Measurements from ENCODE around the gene EIF2A.

Gene EIF2A

GRCh38 chr3:150557725-150558124 lies 11.1 kb downstream of the EIF2A start:
- no peak overlapping the region for H3K4me2 ChIP-seq (ENCODE audit: low read length)
- peaks cover 81% of the 10 kb centered on the region for H3K36me3 ChIP-seq (ENCODE audit: control insufficient read depth, low read length)
- peaks cover 80% of the 10 kb centered on the region for H3K79me2 ChIP-seq (ENCODE audit: control insufficient read depth, low read length)
- H3K4me1 ChIP-seq (ENCODE audit: control insufficient read depth, low read length), result no peaks in the 10 kb centered on the region
- TF ChIP-seq EZH2phosphoT487 (IDR thresholded peaks at IDR 0.05; ENCODE audit: borderline replicate concordance, low read length), result no peak
- TF ChIP-seq CTCF (IDR thresholded peaks at IDR 0.05; ENCODE audit: low read depth, low read length, poor library complexity, severe bottlenecking), result no peak
- no peaks in the 10 kb centered on the region for H4K20me1 ChIP-seq (ENCODE audit: control insufficient read depth, insufficient read depth, low read depth, low read length)
- 0 out of 2 replicates have a peak, but pooled peaks cover 5% of the 10 kb centered on the region for H3F3A ChIP-seq (ENCODE audit: control insufficient read depth, insufficient read depth)
- H3K27ac ChIP-seq (ENCODE audit: low read depth, low read length), result no peak overlapping the region
- no peaks in the 10 kb centered on the region for H3K9me3 ChIP-seq (ENCODE audit: control insufficient read depth, insufficient read depth, low read length)
- H3K9me2 ChIP-seq (replicated peaks; ENCODE audit: control insufficient read depth, low read length), result no peaks in the 10 kb centered on the region
- H3K27me3 ChIP-seq (ENCODE audit: control insufficient read depth, low read length), result no peaks in the 10 kb centered on the region
- no peak overlapping the region for H3K4me3 ChIP-seq (ENCODE audit: low read length)

- H3F3A ChIP-seq (ENCODE audit: control insufficient read depth, insufficient read depth), result 0 out of 2 replicates have a peak, but pooled peaks cover 8% of the 10 kb centered on the region
- H3K36me3 ChIP-seq (ENCODE audit: control insufficient read depth, low read length), result peaks cover 82% of the 10 kb centered on the region
- TF ChIP-seq CTCF (IDR thresholded peaks at IDR 0.05; ENCODE audit: low read depth, low read length, poor library complexity, severe bottlenecking) (no peak), EZH2phosphoT487 (IDR thresholded peaks at IDR 0.05; ENCODE audit: borderline replicate concordance, low read length) (no peak)
- H3K9me3 ChIP-seq (ENCODE audit: control insufficient read depth, insufficient read depth, low read length), result no peaks in the 10 kb centered on the region
- H3K27me3 ChIP-seq (ENCODE audit: control insufficient read depth, low read length), result no peaks in the 10 kb centered on the region
- H3K4me3 ChIP-seq (ENCODE audit: low read length), result no peak overlapping the region
- no peak overlapping the region for H3K4me2 ChIP-seq (ENCODE audit: low read length)
- H3K4me1 ChIP-seq (ENCODE audit: control insufficient read depth, low read length), result no peaks in the 10 kb centered on the region
- no peaks in the 10 kb centered on the region for H3K9me2 ChIP-seq (replicated peaks; ENCODE audit: control insufficient read depth, low read length)
- H4K20me1 ChIP-seq (ENCODE audit: control insufficient read depth, insufficient read depth, low read depth, low read length), result no peaks in the 10 kb centered on the region
- H3K79me2 ChIP-seq (ENCODE audit: control insufficient read depth, low read length), result peaks cover 23% of the 10 kb centered on the region
- no peak overlapping the region for H3K27ac ChIP-seq (ENCODE audit: low read depth, low read length)
These were observed 17.7 kb downstream of the EIF2A start for GRCh38 chr3:150564243-150564642.

- no peaks in the 10 kb centered on the region for H3K27me3 ChIP-seq (ENCODE audit: control insufficient read depth, low read length)
- peaks cover 89% of the 10 kb centered on the region for H3K36me3 ChIP-seq (ENCODE audit: control insufficient read depth, low read length)
- H3K27ac ChIP-seq (ENCODE audit: low read depth, low read length), result no peak overlapping the region
- H3K9me3 ChIP-seq (ENCODE audit: control insufficient read depth, insufficient read depth, low read length), result no peaks in the 10 kb centered on the region
- no peak overlapping the region for H3K4me2 ChIP-seq (ENCODE audit: low read length)
- H3F3A ChIP-seq (ENCODE audit: control insufficient read depth, insufficient read depth), result 0 out of 2 replicates have a peak, but pooled peaks cover 8% of the 10 kb centered on the region
- H4K20me1 ChIP-seq (ENCODE audit: control insufficient read depth, insufficient read depth, low read depth, low read length), result no peaks in the 10 kb centered on the region
- H3K9me2 ChIP-seq (replicated peaks; ENCODE audit: control insufficient read depth, low read length), result no peaks in the 10 kb centered on the region
- peaks cover 10% of the 10 kb centered on the region for H3K79me2 ChIP-seq (ENCODE audit: control insufficient read depth, low read length)
- TF ChIP-seq EZH2phosphoT487 (IDR thresholded peaks at IDR 0.05; ENCODE audit: borderline replicate concordance, low read length) (no peak), CTCF (IDR thresholded peaks at IDR 0.05; ENCODE audit: low read depth, low read length, poor library complexity, severe bottlenecking) (no peak)
- H3K4me3 ChIP-seq (ENCODE audit: low read length), result no peak overlapping the region
- H3K4me1 ChIP-seq (ENCODE audit: control insufficient read depth, low read length), result no peaks in the 10 kb centered on the region
These were observed 20.7 kb downstream of the EIF2A start for GRCh38 chr3:150567328-150567727.
